ENCODE results near the gene WWOX. TPM values are rescaled to one million over a fixed set of nuclear protein-coding genes. Genes with fewer than 3 reads are reported as not detected.

Gene WWOX
- total RNA-seq, 1 donor from 2014 or later = 106 TPM

DNA sequence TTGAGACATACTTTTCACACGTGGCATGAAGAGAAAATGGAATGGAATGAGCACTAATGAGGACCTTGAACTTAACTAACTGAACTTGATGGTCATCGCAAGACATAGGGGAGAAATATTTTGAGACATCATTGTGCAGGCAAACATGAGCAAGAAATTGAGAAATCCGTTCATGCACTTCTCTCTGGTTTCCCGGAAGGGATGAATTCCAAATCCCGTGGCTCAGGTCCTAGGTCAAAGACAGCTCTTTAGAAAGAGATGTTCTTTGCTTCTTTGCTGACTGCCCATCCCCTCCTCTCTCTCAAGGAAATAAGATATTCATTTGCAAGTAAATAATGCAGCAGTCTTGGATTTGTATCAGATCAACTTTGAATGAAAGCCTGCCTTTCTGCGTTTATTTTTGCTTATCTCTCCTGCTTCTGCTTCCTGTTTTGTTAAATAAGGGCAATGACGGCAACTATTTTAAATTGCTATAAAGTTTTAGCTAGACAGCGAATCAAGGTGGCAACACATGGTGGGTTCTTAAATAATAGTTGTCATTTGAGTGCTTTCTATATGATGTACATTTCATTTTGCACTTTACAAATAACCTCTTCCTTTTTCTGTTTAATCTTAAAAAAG lies 843.3 kb downstream of the WWOX start:
- TF ChIP-seq, protein P1, sequence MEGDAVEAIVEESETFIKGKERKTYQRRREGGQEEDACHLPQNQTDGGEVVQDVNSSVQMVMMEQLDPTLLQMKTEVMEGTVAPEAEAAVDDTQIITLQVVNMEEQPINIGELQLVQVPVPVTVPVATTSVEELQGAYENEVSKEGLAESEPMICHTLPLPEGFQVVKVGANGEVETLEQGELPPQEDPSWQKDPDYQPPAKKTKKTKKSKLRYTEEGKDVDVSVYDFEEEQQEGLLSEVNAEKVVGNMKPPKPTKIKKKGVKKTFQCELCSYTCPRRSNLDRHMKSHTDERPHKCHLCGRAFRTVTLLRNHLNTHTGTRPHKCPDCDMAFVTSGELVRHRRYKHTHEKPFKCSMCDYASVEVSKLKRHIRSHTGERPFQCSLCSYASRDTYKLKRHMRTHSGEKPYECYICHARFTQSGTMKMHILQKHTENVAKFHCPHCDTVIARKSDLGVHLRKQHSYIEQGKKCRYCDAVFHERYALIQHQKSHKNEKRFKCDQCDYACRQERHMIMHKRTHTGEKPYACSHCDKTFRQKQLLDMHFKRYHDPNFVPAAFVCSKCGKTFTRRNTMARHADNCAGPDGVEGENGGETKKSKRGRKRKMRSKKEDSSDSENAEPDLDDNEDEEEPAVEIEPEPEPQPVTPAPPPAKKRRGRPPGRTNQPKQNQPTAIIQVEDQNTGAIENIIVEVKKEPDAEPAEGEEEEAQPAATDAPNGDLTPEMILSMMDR (IDR thresholded peaks at IDR 0.05) = no peak
- no peak for DNase-seq (ENCODE audit: low spot score in 2 of 2)
- H3K27me3 ChIP-seq = no peaks in the 10 kb centered on the region
- no peak overlapping the region for H3K4me3 ChIP-seq
- no peaks in the 10 kb centered on the region for H3K36me3 ChIP-seq
- no peak overlapping the region for H3K27ac ChIP-seq
- no peaks in the 10 kb centered on the region for H3K9me3 ChIP-seq
- intact Hi-C loops (cut with DNase I) = no loop called here
- no peaks in the 10 kb centered on the region for H3K4me1 ChIP-seq

DNA sequence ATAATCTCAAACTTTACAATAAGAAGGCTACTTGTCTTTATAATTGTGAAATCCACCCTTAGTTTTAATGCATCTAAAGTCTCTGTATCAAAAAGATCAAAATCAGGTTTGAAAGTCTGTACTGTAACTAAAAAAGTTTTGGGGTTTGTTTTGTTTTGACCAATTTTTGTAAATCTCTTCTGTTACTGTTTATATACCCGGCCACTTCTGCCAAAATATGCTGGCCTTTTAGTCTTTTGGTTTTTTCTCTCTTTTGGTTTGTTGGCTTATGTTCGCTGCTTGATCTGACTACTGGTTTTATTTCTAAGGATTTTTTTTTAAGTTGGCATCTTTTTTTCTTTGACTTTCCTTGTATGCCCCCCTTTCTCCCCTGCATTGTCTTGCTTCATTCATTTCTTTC lies 845.9 kb downstream of the WWOX start:
- intact Hi-C loops (cut with DNase I) = no loop called here
- no peak overlapping the region for H3K4me3 ChIP-seq
- H3K36me3 ChIP-seq = no peaks in the 10 kb centered on the region
- no peaks in the 10 kb centered on the region for H3K4me1 ChIP-seq
- no peaks in the 10 kb centered on the region for H3K27me3 ChIP-seq
- DNase-seq (ENCODE audit: low spot score in 2 of 2) = no peak
- H3K9me3 ChIP-seq = no peaks in the 10 kb centered on the region
- no peak overlapping the region for H3K27ac ChIP-seq
- TF ChIP-seq, protein P1 (IDR thresholded peaks at IDR 0.05) = no peak

DNA sequence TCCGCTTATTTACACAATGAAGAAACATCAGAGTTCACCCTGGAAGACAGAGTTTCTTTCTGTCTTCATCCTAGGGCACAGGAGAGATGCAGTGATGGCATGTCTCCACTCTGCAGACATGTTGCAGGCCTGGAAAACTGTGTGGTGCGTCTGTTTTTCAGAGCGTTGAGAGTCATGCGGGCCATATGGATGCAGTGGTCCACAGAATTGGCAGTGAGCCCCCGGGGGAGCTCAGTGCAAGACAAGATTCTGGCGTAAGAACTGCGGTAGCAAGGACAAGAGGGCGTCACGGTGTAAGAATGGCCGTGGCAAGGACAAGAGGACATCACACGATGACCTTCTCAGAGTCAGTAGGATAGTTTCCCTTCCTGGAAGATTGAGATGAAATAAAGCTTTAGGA lies 847.1 kb downstream of the WWOX start:
- DNase-seq (ENCODE audit: low spot score in 2 of 2) = no peak
- H3K27ac ChIP-seq = no peak overlapping the region
- no peaks in the 10 kb centered on the region for H3K27me3 ChIP-seq
- intact Hi-C loops (cut with DNase I) = no loop called here
- TF ChIP-seq, protein P1 (IDR thresholded peaks at IDR 0.05) = no peak
- no peaks in the 10 kb centered on the region for H3K36me3 ChIP-seq
- H3K4me1 ChIP-seq = no peaks in the 10 kb centered on the region
- H3K4me3 ChIP-seq = no peak overlapping the region
- no peaks in the 10 kb centered on the region for H3K9me3 ChIP-seq

- DNase-seq (ENCODE audit: low spot score in 2 of 2) = no peak
- H3K4me3 ChIP-seq = no peak overlapping the region
- no peaks in the 10 kb centered on the region for H3K36me3 ChIP-seq
- TF ChIP-seq, protein P1 (IDR thresholded peaks at IDR 0.05) = no peak
- intact Hi-C loops (cut with DNase I) = no loop called here
- no peaks in the 10 kb centered on the region for H3K4me1 ChIP-seq
- H3K27me3 ChIP-seq = no peaks in the 10 kb centered on the region
- H3K9me3 ChIP-seq = no peaks in the 10 kb centered on the region
- H3K27ac ChIP-seq = no peak overlapping the region
These were observed 851.3 kb downstream of the WWOX start for GRCh38 chr16:78950768-78951167.

GRCh38 chr16:78952630-78953029 lies 853.2 kb downstream of the WWOX start:
- no peaks in the 10 kb centered on the region for H3K36me3 ChIP-seq
- TF ChIP-seq, protein P1 (IDR thresholded peaks at IDR 0.05) = no peak
- no peak for DNase-seq (ENCODE audit: low spot score in 2 of 2)
- H3K9me3 ChIP-seq = no peaks in the 10 kb centered on the region
- no peak overlapping the region for H3K27ac ChIP-seq
- intact Hi-C loops (cut with DNase I) = no loop called here
- no peaks in the 10 kb centered on the region for H3K27me3 ChIP-seq
- H3K4me3 ChIP-seq = no peak overlapping the region
- no peaks in the 10 kb centered on the region for H3K4me1 ChIP-seq

GRCh38 chr16:78953526-78953925 lies 854.1 kb downstream of the WWOX start:
- intact Hi-C loops (cut with DNase I) = no loop called here
- no peaks in the 10 kb centered on the region for H3K4me1 ChIP-seq
- no peak overlapping the region for H3K4me3 ChIP-seq
- H3K27ac ChIP-seq = no peak overlapping the region
- no peaks in the 10 kb centered on the region for H3K36me3 ChIP-seq
- no peaks in the 10 kb centered on the region for H3K9me3 ChIP-seq
- no peaks in the 10 kb centered on the region for H3K27me3 ChIP-seq
- DNase-seq (ENCODE audit: low spot score in 2 of 2) = no peak
- TF ChIP-seq, protein P1 (IDR thresholded peaks at IDR 0.05) = no peak
